Gastroesophageal sphincter (tissue), 3 donors: Measurements from ENCODE around the gene VCX.

Source experiments
- POLR2A ChIP-seq, 2 donors: fragments of 450-650 bp; IDR thresholded peaks; one replicate each; pipeline ENCODE4 v1.6.1; 2017; ENCODE audit warnings: antibody characterized with exemption in 2 of 2, mild to moderate bottlenecking in 2 of 2, moderate library complexity in 1 of 2
- POLR2AphosphoS5 ChIP-seq: sonication (generic); formaldehyde crosslinking; IDR thresholded peaks from one replicate; pipeline ENCODE4 v1.6.1; 2017; ENCODE audit warnings: antibody characterized with exemption
- TF ChIP-seq, protein P1 (sequence below), 4 experiments: fragments of 200-600 bp in 2 of 4; fragments of 450-650 bp in 2 of 4; sonication (generic) in 1 of 4; IDR thresholded peaks; one replicate each; pipeline ENCODE4 v1.5.1; 2017 to 2019; ENCODE audit warnings: antibody characterized with exemption in 4 of 4, mild to moderate bottlenecking in 2 of 4, moderate library complexity in 2 of 4

DNA sequence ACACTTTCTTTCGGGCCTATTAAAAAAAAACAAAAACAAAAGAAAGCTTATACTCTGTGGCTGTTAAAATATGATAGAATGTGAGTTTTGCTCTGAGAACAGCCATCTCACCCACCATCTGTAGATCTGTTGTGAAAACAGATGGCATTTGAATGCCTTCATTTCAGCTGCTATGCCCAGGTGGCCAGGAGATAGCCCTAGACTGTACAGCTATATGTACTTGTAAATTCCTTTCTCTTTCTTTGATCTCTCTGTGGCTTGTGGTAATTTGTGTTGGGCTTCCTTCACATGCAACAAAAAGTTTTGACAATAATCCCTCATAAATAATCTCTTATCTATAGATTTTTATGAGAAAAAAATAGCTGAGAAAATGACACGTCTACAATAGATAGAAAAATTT lies 46.2 kb downstream of the VCX start:
- TF ChIP-seq, protein P1, sequence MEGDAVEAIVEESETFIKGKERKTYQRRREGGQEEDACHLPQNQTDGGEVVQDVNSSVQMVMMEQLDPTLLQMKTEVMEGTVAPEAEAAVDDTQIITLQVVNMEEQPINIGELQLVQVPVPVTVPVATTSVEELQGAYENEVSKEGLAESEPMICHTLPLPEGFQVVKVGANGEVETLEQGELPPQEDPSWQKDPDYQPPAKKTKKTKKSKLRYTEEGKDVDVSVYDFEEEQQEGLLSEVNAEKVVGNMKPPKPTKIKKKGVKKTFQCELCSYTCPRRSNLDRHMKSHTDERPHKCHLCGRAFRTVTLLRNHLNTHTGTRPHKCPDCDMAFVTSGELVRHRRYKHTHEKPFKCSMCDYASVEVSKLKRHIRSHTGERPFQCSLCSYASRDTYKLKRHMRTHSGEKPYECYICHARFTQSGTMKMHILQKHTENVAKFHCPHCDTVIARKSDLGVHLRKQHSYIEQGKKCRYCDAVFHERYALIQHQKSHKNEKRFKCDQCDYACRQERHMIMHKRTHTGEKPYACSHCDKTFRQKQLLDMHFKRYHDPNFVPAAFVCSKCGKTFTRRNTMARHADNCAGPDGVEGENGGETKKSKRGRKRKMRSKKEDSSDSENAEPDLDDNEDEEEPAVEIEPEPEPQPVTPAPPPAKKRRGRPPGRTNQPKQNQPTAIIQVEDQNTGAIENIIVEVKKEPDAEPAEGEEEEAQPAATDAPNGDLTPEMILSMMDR (IDR thresholded peaks at IDR 0.05) = no peak
- TF ChIP-seq POLR2A (IDR thresholded peaks at IDR 0.05) (no peak), POLR2AphosphoS5 (no peak)
